Stimulated activated CD8-positive, alpha-beta memory T cell treated with anti-CD3 and anti-CD28 coated beads, Interleukin-2, amount 100 ng/mL, for 1 hour (primary cell): Measurements from ENCODE around the gene PBX3.
"Not testable (repeated sequence)": the region's sequence is repeated elsewhere in the genome, so short reads cannot be mapped to it uniquely, and the experiment has no call there.

ENCODE experiments used
- DNase-seq, 2 donors: peaks; one replicate each; pipeline ENCODE4 v3.0.0-alpha.2; 2020; ENCODE audit warnings: low read depth in 2 of 2

PBX3 gene

GRCh38 chr9:125778538-125779219, 31.5 kb downstream of the PBX3 start:
- not testable (repeated sequence) for DNase-seq

- not testable (repeated sequence) for DNase-seq
These were observed 32.0 kb downstream of the PBX3 start for GRCh38 chr9:125779220-125779565.

- DNase-seq: no peak
These were observed 35.5 kb downstream of the PBX3 start for GRCh38 chr9:125782718-125783117.

- DNase-seq: no peak
These were observed 37.3 kb downstream of the PBX3 start for GRCh38 chr9:125784286-125785049.

- no peak for DNase-seq
These were observed 38.1 kb downstream of the PBX3 start for GRCh38 chr9:125785248-125785751.

GRCh38 chr9:125787715-125788114, 40.5 kb downstream of the PBX3 start:
- no peak for DNase-seq

- no peak for DNase-seq
These were observed 42.0 kb downstream of the PBX3 start for GRCh38 chr9:125789196-125789595.

- DNase-seq: no peak
These were observed 47.5 kb downstream of the PBX3 start for GRCh38 chr9:125794708-125795107.

- DNase-seq: no peak
These were observed 48.9 kb downstream of the PBX3 start for GRCh38 chr9:125795970-125796596.

GRCh38 chr9:125797930-125798329, 50.8 kb downstream of the PBX3 start:
- DNase-seq: no peak

- no peak for DNase-seq
These were observed 56.4 kb downstream of the PBX3 start for GRCh38 chr9:125803526-125803925.

GRCh38 chr9:125805057-125805456, 57.9 kb downstream of the PBX3 start:
- no peak for DNase-seq

- no peak for DNase-seq
These were observed 58.4 kb downstream of the PBX3 start for GRCh38 chr9:125805586-125805985.

- DNase-seq: no peak
These were observed 59.9 kb downstream of the PBX3 start for GRCh38 chr9:125807079-125807478.

GRCh38 chr9:125810161-125810560, 63.0 kb downstream of the PBX3 start:
- DNase-seq: no peak

GRCh38 chr9:125811002-125811401, 63.8 kb downstream of the PBX3 start:
- DNase-seq: no peak

- DNase-seq: no peak
These were observed 65.2 kb downstream of the PBX3 start for GRCh38 chr9:125812403-125812802.

- DNase-seq: no peak
These were observed 68.4 kb downstream of the PBX3 start for GRCh38 chr9:125815568-125815967.

GRCh38 chr9:125816321-125816720, 69.1 kb downstream of the PBX3 start:
- no peak for DNase-seq

- DNase-seq: no peak
These were observed 73.1 kb downstream of the PBX3 start for GRCh38 chr9:125820100-125820804.

GRCh38 chr9:125821078-125821477, 73.9 kb downstream of the PBX3 start:
- no peak for DNase-seq

GRCh38 chr9:125822160-125822559, 75.0 kb downstream of the PBX3 start:
- DNase-seq: no peak
